OCI-LY3 (cell line): ENCODE results near the gene STARD3.

Source experiments
- H2AFZ ChIP-seq: fragments of 200-600, 300-600 bp; shearing (Covaris generic); 2 replicates; pipeline ENCODE4 v1.6.0; 2014; ENCODE audit warnings: antibody characterized with exemption, low read depth, low read length
- H3K27ac ChIP-seq: fragments of 200-600, 300-600 bp; sonication (generic); 2 replicates; pipeline ENCODE4 v1.5.1; 2014; ENCODE audit warnings: mild to moderate bottlenecking, low read length, moderate library complexity, mixed read lengths
- H3K27me3 ChIP-seq: fragments of 200-600, 300-600 bp; sonication (generic); 2 replicates; pipeline ENCODE4 v1.6.1; 2014; ENCODE audit warnings: low read depth, low read length, mixed read lengths
- H3K36me3 ChIP-seq: fragments of 200-600, 300-600 bp; sonication (generic); replicated peaks from 2 replicates; pipeline ENCODE3; 2014; ENCODE audit warnings: low read depth, low read length, mixed read lengths
- H3K4me1 ChIP-seq: fragments of 300-600, 200-600 bp; sonication (generic); 2 replicates; pipeline ENCODE4 v1.6.1; 2014; ENCODE audit warnings: low read length, mixed read lengths
- H3K4me2 ChIP-seq: fragments of 200-600, 300-600 bp; sonication (generic); 2 replicates; pipeline ENCODE4 v1.6.1; 2014; ENCODE audit warnings: low read length, mixed read lengths
- H3K4me3 ChIP-seq: fragments of 300-600, 200-600 bp; sonication (generic); 2 replicates; pipeline ENCODE4 v1.5.1; 2014; ENCODE audit warnings: antibody characterized with exemption, mild to moderate bottlenecking, low read length, moderate library complexity
- H3K79me2 ChIP-seq: fragments of 300-600, 200-600 bp; shearing (Covaris generic); 2 replicates; pipeline ENCODE4 v1.6.1; 2014; ENCODE audit warnings: mild to moderate bottlenecking, low read length, mixed read lengths
- H3K9ac ChIP-seq: fragments of 300-600, 200-600 bp; shearing (Covaris generic); 2 replicates; pipeline ENCODE4 v1.6.0; 2014; ENCODE audit warnings: mild to moderate bottlenecking, low read length, moderate library complexity
- H3K9me3 ChIP-seq: fragments of 200-600, 300-600 bp; shearing (Covaris generic); 2 replicates; pipeline ENCODE4 v1.6.1; 2014; ENCODE audit warnings: low read length, mixed read lengths; ENCODE audit not compliant: insufficient read depth
- H4K20me1 ChIP-seq: fragments of 200-600, 300-600 bp; sonication (generic); 2 replicates; pipeline ENCODE4 v1.6.1; 2016; ENCODE audit warnings: low read length, mixed read lengths; ENCODE audit not compliant: insufficient read depth
- EZH2phosphoT487 ChIP-seq: fragments of 200-600 bp; shearing (Covaris generic); IDR thresholded peaks from 2 replicates; pipeline ENCODE4 v1.6.1; 2018; ENCODE audit warnings: antibody characterized with exemption, mixed run types, low read depth
- TF ChIP-seq, protein P1 (sequence below): fragments of 200-600, 300-600 bp; sonication (generic); IDR thresholded peaks from 2 replicates; pipeline ENCODE4 v1.5.1; 2014; ENCODE audit warnings: antibody characterized with exemption, low read length, low read depth

Gene STARD3

DNA sequence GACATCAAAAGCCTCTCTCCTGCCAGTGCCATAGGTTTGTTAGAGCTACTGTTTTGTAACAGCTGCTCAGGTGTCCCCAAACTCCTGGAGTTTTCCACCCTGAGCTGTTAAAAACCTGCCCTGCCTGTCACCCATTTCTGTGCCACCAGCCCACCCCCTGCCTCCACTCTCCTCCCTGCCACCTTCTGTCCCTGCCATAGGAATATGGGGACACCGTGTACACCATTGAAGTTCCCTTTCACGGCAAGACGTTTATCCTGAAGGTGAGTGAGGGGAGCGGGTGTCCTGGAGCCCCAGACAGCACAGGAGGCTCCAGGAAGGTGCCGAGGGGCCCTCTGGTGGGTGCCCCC lies 23.0 kb downstream of the STARD3 start:
- Histone ChIP-seq H2AFZ (no peak overlapping the region), H3K79me2 (no peaks in the 10 kb centered on the region), H3K9me3 (no peaks in the 10 kb centered on the region), H3K4me1 (peaks cover 33% of the 10 kb centered on the region), H3K9ac (no peak overlapping the region), H3K4me3 (0 out of 2 replicates have a peak overlapping the region, but pooled peaks have one; percentile 2), H3K27me3 (no peaks in the 10 kb centered on the region), H3K27ac (peak overlapping the region; percentile 67), H4K20me1 (no peaks in the 10 kb centered on the region), H3K4me2 (peak overlapping the region; percentile 67), H3K36me3 (peaks cover 9% of the 10 kb centered on the region)
- no peak for TF ChIP-seq EZH2phosphoT487

DNA sequence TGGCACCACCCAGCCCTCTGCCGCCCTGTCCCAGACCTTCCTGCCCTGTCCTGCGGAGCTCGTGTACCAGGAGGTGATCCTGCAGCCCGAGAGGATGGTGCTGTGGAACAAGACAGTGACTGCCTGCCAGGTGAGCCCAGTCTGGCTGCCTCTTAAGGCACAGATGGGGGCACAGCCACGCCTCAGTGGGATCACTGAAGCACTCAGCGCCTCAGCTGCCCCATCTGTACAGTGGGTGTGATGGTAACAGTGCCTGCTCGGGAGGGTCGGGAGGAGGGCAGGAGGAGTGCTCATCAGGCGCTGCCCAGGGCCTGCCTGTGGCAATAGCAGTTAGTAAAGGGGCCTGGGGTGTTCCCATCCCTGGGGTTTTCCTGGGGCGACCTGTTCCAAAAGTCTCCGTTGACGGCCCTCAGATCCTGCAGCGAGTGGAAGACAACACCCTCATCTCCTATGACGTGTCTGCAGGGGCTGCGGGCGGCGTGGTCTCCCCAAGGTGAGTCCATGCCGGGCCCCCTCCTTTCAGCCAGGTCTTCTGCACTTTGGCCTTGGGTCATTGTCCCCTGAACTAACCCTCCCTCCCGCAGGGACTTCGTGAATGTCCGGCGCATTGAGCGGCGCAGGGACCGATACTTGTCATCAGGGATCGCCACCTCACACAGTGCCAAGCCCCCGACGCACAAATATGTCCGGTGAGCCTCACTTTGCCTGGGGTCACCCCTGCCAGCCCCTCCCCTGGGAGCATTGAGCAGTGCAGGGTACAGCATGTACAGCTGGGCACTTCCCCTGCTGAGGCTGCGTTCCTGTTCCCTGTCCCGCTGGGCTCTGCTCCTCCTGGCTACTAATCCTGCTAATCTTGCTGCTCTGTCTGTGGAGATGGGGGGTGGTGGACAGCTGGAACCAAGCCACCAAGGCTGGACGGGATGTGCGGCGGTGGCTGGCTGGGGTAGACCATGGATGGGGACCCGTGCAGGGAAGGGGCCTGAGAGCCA lies 23.7 kb downstream of the STARD3 start:
- Histone ChIP-seq H3K4me3 (no peak overlapping the region), H4K20me1 (no peaks in the 10 kb centered on the region), H3K79me2 (no peaks in the 10 kb centered on the region), H3K4me1 (peaks cover 40% of the 10 kb centered on the region), H3K4me2 (no peak overlapping the region), H3K36me3 (peaks cover 9% of the 10 kb centered on the region), H2AFZ (no peak overlapping the region), H3K9ac (no peak overlapping the region), H3K9me3 (no peaks in the 10 kb centered on the region), H3K27ac (no peak overlapping the region), H3K27me3 (no peaks in the 10 kb centered on the region)
- no peak for TF ChIP-seq EZH2phosphoT487
- TF ChIP-seq, protein P1, sequence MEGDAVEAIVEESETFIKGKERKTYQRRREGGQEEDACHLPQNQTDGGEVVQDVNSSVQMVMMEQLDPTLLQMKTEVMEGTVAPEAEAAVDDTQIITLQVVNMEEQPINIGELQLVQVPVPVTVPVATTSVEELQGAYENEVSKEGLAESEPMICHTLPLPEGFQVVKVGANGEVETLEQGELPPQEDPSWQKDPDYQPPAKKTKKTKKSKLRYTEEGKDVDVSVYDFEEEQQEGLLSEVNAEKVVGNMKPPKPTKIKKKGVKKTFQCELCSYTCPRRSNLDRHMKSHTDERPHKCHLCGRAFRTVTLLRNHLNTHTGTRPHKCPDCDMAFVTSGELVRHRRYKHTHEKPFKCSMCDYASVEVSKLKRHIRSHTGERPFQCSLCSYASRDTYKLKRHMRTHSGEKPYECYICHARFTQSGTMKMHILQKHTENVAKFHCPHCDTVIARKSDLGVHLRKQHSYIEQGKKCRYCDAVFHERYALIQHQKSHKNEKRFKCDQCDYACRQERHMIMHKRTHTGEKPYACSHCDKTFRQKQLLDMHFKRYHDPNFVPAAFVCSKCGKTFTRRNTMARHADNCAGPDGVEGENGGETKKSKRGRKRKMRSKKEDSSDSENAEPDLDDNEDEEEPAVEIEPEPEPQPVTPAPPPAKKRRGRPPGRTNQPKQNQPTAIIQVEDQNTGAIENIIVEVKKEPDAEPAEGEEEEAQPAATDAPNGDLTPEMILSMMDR, result no peak

DNA sequence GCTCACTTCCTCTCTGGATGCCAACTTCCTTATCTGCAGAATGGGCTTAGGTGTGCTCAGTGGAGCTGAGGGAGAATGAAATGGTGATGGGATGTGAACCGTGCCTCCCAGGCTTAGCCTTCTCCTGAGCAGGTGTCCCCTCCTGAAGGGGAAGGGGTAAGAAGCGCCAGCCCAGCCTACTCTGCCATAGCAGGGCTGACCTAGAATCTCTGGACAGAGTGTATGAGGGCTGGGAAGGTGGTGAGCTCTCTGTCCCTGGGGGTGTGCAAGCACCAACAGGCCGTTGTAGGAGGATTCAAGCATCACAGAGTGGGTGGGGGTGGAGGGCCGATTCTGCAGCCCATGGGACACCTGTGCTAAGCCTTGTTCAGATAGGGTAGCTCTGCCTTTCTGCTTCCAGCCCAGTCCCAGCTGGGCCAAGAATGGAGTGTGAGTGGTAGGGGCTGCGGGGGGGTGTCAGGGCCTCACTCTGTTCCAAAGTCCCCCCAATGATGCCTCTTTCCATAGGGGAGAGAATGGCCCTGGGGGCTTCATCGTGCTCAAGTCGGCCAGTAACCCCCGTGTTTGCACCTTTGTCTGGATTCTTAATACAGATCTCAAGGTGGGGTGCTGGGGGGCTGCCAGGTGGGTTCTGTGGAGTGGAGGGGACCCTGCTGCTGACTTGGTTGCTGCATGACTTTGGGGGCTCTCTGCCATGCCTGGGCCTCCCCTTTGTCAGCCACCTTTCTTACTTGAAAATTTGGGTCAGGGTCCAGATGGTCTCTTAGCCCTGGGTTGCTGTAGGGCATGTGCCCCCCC lies 25.0 kb downstream of the STARD3 start:
- Histone ChIP-seq H3K4me3 (no peak overlapping the region), H3K79me2 (no peaks in the 10 kb centered on the region), H4K20me1 (no peaks in the 10 kb centered on the region), H3K4me1 (peaks cover 52% of the 10 kb centered on the region), H3K27ac (no peak overlapping the region), H3K4me2 (no peak overlapping the region), H3K27me3 (peaks cover under 1% of the 10 kb centered on the region; the same call in 1 of the 2 replicates), H2AFZ (no peak overlapping the region), H3K9ac (no peak overlapping the region), H3K36me3 (peaks cover 9% of the 10 kb centered on the region), H3K9me3 (no peaks in the 10 kb centered on the region)
- TF ChIP-seq, protein P1, result no peak
- TF ChIP-seq EZH2phosphoT487, result no peak

DNA sequence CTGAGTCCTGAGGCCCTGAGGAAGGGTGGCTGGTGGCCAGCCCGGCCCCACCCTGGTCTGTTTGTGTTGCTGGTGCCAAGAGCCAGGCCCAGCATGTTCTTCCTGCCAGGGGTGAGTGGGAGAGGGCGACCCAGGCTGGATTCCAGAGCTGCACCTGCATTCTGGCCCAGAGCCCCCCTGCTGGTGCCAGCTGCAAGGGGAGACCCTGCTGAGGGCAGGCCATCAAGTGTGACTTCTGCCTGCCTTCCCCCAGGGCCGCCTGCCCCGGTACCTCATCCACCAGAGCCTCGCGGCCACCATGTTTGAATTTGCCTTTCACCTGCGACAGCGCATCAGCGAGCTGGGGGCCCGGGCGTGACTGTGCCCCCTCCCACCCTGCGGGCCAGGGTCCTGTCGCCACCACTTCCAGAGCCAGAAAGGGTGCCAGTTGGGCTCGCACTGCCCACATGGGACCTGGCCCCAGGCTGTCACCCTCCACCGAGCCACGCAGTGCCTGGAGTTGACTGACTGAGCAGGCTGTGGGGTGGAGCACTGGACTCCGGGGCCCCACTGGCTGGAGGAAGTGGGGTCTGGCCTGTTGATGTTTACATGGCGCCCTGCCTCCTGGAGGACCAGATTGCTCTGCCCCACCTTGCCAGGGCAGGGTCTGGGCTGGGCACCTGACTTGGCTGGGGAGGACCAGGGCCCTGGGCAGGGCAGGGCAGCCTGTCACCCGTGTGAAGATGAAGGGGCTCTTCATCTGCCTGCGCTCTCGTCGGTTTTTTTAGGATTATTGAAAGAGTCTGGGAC lies 25.8 kb downstream of the STARD3 start:
- Histone ChIP-seq H3K4me2 (no peak overlapping the region), H4K20me1 (no peaks in the 10 kb centered on the region), H3K9ac (no peak overlapping the region), H3K27me3 (peaks cover 6% of the 10 kb centered on the region), H3K27ac (no peak overlapping the region), H3K9me3 (no peaks in the 10 kb centered on the region), H2AFZ (no peak overlapping the region), H3K4me3 (no peak overlapping the region), H3K79me2 (no peaks in the 10 kb centered on the region), H3K36me3 (peaks cover 9% of the 10 kb centered on the region), H3K4me1 (peaks cover 57% of the 10 kb centered on the region)
- TF ChIP-seq EZH2phosphoT487, result no peak
- TF ChIP-seq, protein P1, result no peak
